ENCODE data around the gene NKX3-2.

The NKX3-2 gene

DNA sequence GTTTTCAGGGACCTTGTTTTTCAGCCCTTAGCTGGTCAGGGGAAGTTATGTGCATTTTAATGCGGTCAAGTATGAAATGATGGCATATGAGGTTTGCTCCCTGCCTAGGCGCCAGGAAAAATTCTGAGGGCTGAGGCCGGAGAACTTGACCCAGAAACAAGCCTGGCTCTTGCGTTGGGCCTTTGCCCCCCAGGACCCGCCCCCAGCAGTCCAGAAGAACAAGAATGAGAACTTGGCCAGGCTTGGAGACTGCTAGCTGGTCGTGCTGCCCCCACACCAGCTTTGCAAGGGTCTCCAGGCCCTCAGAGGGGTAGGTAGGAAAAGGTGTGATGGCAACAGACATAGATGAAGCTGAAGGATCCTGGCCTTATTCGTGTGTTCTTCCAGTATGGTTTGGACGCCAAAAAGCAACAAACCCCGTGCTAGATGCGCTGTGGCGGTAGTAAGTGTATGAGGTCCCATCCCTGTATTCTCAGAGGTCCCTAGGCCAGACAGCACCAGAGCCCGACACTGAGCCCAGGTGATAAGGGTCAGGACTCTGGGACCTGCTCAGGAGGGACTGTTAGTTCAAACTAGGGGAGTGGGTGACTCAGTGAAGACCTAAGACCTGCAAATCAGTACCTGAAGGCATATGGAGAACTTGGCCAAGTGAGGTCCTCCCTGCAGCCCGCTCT, 10.5 kb downstream of the NKX3-2 start:
- no peaks in the 10 kb centered on the region for H3K9me3 ChIP-seq (replicated peaks; ENCODE audit: insufficient read depth, low read length)
- peak; percentile 3 for DNase-seq
- H2AFZ ChIP-seq (ENCODE audit: low read length): no peak overlapping the region
- no peaks in the 10 kb centered on the region for H3K36me3 ChIP-seq (replicated peaks; ENCODE audit: insufficient read depth, low read length)
- no peaks in the 10 kb centered on the region for H3F3A ChIP-seq (ENCODE audit: insufficient read depth, low read length)
- H3K4me1 ChIP-seq (ENCODE audit: low read length): 0 out of 2 replicates have a peak, but pooled peaks cover 4% of the 10 kb centered on the region
- peaks cover 74% of the 10 kb centered on the region for H3K27me3 ChIP-seq (replicated peaks; ENCODE audit: insufficient read depth, low read length)
- H3K27ac ChIP-seq (ENCODE audit: low read length): no peak overlapping the region
- no peaks in the 10 kb centered on the region for H4K20me1 ChIP-seq (ENCODE audit: insufficient read depth, low read length)
- H3K79me2 ChIP-seq (ENCODE audit: low read length): no peaks in the 10 kb centered on the region
- no peak for TF ChIP-seq EZH2phosphoT487 (IDR thresholded peaks at IDR 0.05; ENCODE audit: low read length)
- TF ChIP-seq EZH2 (optimal IDR thresholded peaks at IDR 0.05; ENCODE audit: low read depth, low read length): no peak
- no peak for TF ChIP-seq CTCF (IDR thresholded peaks at IDR 0.05; ENCODE audit: low read length)
- H3K9me2 ChIP-seq (replicated peaks; ENCODE audit: insufficient read depth, low read length): no peaks in the 10 kb centered on the region
- H3K9ac ChIP-seq (ENCODE audit: low read length): no peak overlapping the region
- no peak overlapping the region for H3K4me3 ChIP-seq (ENCODE audit: low read length)
- H3K4me2 ChIP-seq (ENCODE audit: low read depth, low read length): no peak overlapping the region

DNA sequence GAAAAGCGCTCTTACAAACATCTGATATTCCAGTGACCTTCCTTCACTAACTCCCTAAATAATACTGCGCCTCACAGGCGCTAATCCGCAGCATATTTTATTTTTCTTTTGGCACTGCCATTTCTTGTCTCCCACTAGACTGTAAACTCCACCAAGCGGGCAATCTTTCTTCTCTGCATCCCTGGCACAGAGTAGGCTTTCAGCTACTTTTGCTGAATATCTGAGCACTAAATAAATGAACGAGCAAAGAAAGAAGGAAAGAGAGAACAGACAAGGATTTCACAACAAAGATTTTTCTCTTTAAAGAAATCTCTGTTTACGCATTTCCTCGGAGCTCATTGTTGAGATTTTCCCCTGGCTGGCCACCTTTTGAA, 12.7 kb downstream of the NKX3-2 start:
- Histone ChIP-seq H3K4me1 (ENCODE audit: low read length) (0 out of 2 replicates have a peak, but pooled peaks cover 5% of the 10 kb centered on the region), H3K36me3 (replicated peaks; ENCODE audit: insufficient read depth, low read length) (no peaks in the 10 kb centered on the region), H3K27me3 (replicated peaks; ENCODE audit: insufficient read depth, low read length) (peaks cover 68% of the 10 kb centered on the region), H4K20me1 (ENCODE audit: insufficient read depth, low read length) (no peaks in the 10 kb centered on the region), H3K9ac (ENCODE audit: low read length) (no peak overlapping the region), H3K4me3 (ENCODE audit: low read length) (no peak overlapping the region), H3F3A (ENCODE audit: insufficient read depth, low read length) (no peaks in the 10 kb centered on the region), H3K27ac (ENCODE audit: low read length) (no peak overlapping the region), H2AFZ (ENCODE audit: low read length) (no peak overlapping the region), H3K9me3 (replicated peaks; ENCODE audit: insufficient read depth, low read length) (no peaks in the 10 kb centered on the region), H3K4me2 (ENCODE audit: low read depth, low read length) (no peak overlapping the region), H3K9me2 (replicated peaks; ENCODE audit: insufficient read depth, low read length) (no peaks in the 10 kb centered on the region), H3K79me2 (ENCODE audit: low read length) (no peaks in the 10 kb centered on the region)
- no peak for TF ChIP-seq CTCF (IDR thresholded peaks at IDR 0.05; ENCODE audit: low read length)
- no peak for TF ChIP-seq EZH2 (optimal IDR thresholded peaks at IDR 0.05; ENCODE audit: low read depth, low read length)
- TF ChIP-seq EZH2phosphoT487 (IDR thresholded peaks at IDR 0.05; ENCODE audit: low read length): no peak
- DNase-seq: peak; percentile 3

- H3K9ac ChIP-seq (ENCODE audit: low read length): no peak overlapping the region
- 0 out of 2 replicates have a peak, but pooled peaks cover 5% of the 10 kb centered on the region for H3K4me1 ChIP-seq (ENCODE audit: low read length)
- no peaks in the 10 kb centered on the region for H3F3A ChIP-seq (ENCODE audit: insufficient read depth, low read length)
- no peak overlapping the region for H3K27ac ChIP-seq (ENCODE audit: low read length)
- no peaks in the 10 kb centered on the region for H4K20me1 ChIP-seq (ENCODE audit: insufficient read depth, low read length)
- no peak overlapping the region for H3K4me3 ChIP-seq (ENCODE audit: low read length)
- H3K27me3 ChIP-seq (replicated peaks; ENCODE audit: insufficient read depth, low read length): peaks cover 62% of the 10 kb centered on the region
- no peaks in the 10 kb centered on the region for H3K36me3 ChIP-seq (replicated peaks; ENCODE audit: insufficient read depth, low read length)
- no peak overlapping the region for H2AFZ ChIP-seq (ENCODE audit: low read length)
- DNase-seq: no peak
- H3K4me2 ChIP-seq (ENCODE audit: low read depth, low read length): no peak overlapping the region
- no peaks in the 10 kb centered on the region for H3K79me2 ChIP-seq (ENCODE audit: low read length)
- H3K9me3 ChIP-seq (replicated peaks; ENCODE audit: insufficient read depth, low read length): no peaks in the 10 kb centered on the region
- no peaks in the 10 kb centered on the region for H3K9me2 ChIP-seq (replicated peaks; ENCODE audit: insufficient read depth, low read length)
- TF ChIP-seq EZH2phosphoT487 (IDR thresholded peaks at IDR 0.05; ENCODE audit: low read length) (no peak), EZH2 (optimal IDR thresholded peaks at IDR 0.05; ENCODE audit: low read depth, low read length) (no peak), CTCF (IDR thresholded peaks at IDR 0.05; ENCODE audit: low read length) (no peak)
These were observed 13.3 kb downstream of the NKX3-2 start for GRCh38 chr4:13530823-13531624.

Measured in MM.1S (cell line).